NCI-H128 (cell line): ENCODE results near the gene KDM4B.
"Not testable (repeated sequence)": the region's sequence is repeated elsewhere in the genome, so short reads cannot be mapped to it uniquely, and the experiment has no call there.

ENCODE experiments used
- DNase-seq: peaks from one replicate; lab custom pipeline; 2025; ENCODE audit not compliant: unreplicated experiment; lab: John Stamatoyannopoulos, UW

Gene KDM4B

DNA sequence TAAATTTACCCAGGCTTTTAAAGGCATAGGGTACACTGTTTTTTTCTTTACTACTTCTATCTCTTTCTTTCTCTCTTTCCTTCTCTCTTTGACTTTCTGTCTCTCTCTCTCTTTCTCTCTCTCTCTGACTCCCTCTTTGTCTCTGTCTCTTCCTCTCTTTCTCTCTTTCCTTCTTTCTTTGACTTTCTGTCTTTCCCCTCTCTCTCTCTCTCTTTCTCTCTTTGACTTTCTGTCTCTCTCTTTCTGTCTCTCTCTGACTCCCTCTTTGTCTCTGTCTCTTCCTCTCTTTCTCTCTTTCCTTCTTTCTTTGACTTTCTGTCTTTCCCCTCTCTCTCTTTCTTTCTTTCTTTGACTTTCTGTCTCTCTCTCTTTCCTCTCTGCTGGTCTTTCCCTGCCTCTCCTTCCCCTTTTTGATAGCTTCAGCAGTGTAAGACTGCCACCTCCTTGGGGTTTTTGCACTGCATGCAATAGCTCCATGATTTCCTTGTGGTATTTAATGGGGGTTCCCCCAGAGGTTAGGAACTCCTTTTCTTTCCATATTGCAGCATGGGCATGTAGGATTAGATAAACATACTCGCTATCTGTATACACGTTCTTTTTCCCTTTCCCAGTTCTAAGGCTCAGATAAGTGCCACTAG lies 191.4 kb downstream of the KDM4B start:
- DNase-seq: not testable (repeated sequence)

- DNase-seq: not testable (repeated sequence)
These were observed 196.2 kb downstream of the KDM4B start for GRCh38 chr19:5164845-5165696.

- DNase-seq: no peak
These were observed 196.7 kb downstream of the KDM4B start for GRCh38 chr19:5165697-5166019.

- no peak for DNase-seq
These were observed 197.3 kb downstream of the KDM4B start for GRCh38 chr19:5166262-5166661.

DNA sequence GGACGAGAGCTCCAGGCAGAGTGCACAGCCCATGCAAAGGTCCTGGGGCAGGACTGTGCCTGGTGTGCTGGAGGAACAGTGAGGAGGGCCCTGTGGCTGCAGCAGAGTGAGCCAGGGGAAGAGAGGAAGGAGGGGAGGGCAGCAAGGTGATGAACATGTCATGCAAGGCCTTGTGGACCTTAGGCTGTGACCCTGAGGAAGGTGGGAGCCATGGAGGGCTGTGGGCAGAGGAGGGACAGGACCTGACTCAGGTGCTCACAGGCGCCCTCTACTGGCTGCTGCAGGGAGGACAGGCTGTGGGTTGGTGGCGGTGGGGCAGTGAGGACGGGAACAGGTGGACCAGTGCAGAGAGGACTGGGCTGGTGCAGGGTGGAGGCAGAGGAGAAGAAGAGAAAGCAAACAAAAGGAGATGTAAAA lies 201.4 kb downstream of the KDM4B start:
- no peak for DNase-seq

GRCh38 chr19:5171711-5172110 lies 202.8 kb downstream of the KDM4B start:
- DNase-seq: no peak

DNA sequence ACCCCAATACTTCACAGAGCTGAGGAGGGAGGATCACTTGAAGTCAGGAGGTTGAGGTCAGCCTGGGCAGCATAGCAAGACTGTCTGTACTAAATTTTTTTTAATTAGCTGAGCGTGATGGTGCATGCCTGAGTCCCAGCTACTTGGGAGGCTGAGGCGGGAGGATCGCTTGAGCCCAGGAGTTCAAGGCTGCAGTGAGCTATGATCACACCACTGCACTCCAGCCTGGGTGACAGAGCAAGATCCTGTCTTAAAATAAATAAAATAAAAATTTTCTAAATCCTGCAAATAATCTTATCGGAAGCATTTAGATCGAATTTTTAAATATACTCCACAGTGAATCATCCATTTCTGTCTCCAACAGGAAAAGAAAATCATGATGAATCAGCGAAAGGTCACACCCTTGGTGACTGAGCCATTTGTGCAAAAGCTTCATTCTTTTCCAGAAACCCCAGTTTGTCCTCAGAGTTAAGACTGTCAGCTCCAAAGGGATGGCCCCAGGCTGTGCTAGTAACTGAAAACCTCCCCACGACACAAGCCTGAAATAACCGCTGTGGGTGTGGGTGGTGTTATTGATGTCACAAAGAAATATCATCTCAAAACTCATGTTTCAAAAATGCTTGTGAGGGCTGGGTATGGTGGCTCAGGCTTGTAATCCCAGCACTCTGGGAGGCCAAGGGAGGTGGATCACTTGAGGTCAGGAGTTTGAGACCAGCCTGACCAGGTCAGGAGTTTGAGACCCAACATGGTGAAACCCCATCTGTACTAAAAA lies 204.1 kb downstream of the KDM4B start:
- DNase-seq: no peak

- no peak for DNase-seq
These were observed 205.1 kb downstream of the KDM4B start for GRCh38 chr19:5173993-5174392.

GRCh38 chr19:5177745-5178450 lies 209.0 kb downstream of the KDM4B start:
- DNase-seq: no peak

GRCh38 chr19:5178841-5179240 lies 209.9 kb downstream of the KDM4B start:
- DNase-seq: no peak

GRCh38 chr19:5179256-5179655 lies 210.3 kb downstream of the KDM4B start:
- no peak for DNase-seq

- DNase-seq: no peak
These were observed 212.4 kb downstream of the KDM4B start for GRCh38 chr19:5181329-5181728.

GRCh38 chr19:5182751-5183150 lies 213.8 kb downstream of the KDM4B start:
- no peak for DNase-seq

- DNase-seq: no peak
These were observed 214.7 kb downstream of the KDM4B start for GRCh38 chr19:5183616-5184015.

- no peak for DNase-seq
These were observed 216.0 kb downstream of the KDM4B start for GRCh38 chr19:5184930-5185329.

DNA sequence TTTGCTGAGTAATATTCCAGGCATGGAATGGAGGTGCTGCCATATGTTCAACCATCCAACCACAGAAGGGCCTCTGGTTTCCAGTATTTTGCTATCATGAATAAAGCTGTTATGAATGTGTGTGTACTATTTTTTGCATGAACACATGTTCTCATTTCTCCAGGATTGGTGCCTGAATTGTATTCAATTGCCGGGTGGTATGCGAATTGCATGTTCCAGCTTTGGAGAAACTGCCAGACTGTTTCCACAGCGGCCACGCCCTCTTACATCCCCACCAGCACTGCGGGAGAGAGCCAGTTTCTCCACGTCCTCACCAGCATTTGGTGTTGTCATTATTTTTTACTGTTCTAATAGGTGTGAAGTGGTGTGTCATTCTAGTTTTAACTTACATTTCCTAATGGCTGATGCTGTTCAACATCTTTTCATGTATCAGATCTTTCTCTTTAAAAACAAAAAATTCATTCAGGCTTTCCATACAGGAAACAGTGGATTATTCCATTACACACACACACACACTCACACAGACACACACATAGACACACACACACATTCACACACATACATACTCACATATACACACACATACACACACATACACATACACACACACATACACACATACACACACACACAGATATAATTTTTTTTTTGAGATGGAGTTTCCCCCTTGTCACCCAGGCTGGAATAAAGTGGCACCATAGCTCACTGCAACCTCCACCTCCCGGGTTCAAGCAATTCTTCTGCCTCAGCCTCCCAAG lies 217.6 kb downstream of the KDM4B start:
- DNase-seq: no peak

DNA sequence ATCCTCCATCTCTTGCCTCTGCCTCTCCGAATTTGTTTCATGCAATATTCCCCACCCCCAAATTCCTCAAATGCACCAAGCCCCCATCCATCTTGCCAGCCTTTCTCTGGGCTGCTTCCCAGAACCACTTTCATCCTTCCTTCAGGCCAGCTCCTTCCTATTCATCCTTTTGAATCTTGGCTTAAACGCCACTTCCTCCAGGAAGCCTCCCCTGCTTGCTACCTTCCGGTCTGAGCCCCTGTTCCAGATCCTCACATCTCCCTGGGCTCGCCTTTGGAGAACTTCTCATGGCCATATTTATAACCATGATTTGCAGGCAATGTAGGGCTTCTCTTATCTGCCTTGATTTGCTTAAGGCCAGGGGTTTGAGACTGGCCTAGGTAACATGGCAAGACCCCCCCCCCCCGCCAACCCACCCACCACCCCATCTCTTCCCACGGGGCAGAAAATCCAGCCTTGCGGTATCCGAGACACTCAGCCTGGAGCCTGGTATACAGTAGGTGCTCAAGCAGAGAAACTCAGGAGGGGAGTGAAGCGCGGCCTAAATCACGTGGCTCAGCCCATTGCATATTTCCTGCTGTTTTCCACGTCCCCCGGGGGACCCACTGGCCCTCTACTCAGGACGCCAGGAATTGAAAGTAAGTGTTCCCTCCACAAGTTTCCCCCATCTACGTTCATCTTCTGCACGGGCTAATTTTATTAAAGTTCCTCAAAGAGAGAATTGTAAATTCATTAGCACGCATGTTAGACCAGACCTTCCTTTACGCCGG lies 219.8 kb downstream of the KDM4B start:
- DNase-seq: no peak

DNA sequence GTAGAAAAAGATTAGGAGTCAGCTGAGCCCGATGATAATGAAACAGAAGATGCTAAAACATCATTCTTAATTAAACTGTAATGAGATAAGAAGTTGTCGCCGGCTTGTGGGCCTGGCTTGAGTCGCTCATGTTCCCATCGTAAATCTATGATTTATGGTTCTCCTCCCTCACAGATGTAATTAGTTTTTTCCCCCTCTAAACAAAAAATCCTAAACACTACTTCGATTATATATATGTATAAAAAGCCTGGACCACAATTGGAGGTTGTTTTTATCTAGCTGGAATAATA lies 220.3 kb downstream of the KDM4B start:
- DNase-seq: no peak

DNA sequence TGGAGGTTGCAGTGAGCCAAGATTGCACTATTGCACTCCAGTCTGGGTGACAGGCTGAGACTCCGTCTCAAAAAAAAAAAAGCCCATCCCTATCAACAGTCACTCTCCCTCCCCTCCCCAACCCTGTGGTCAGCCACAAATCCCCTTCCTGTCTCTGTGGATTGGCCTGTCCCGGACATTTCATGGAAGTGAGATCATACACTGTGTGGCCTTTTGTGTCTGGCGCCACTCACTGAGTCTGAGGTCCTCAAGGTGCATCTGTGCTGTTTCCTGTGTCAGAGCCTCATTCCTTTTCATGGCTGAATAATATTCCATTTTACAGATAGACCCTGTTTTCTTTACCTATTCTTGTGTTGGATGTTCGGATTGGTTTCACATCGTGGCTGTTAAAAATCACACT lies 222.2 kb downstream of the KDM4B start:
- DNase-seq: no peak

GRCh38 chr19:5192568-5192967 lies 223.7 kb downstream of the KDM4B start:
- no peak for DNase-seq
